OCI-M1 (cell line): ENCODE measurements around the gene PCP2.
"Not testable (repeated sequence)": the region's sequence is repeated elsewhere in the genome, so short reads cannot be mapped to it uniquely, and the experiment has no call there.

Experiments used
- DNase-seq: peaks from one replicate; lab custom pipeline; 2025; lab: John Stamatoyannopoulos, UW

PCP2 gene

DNA sequence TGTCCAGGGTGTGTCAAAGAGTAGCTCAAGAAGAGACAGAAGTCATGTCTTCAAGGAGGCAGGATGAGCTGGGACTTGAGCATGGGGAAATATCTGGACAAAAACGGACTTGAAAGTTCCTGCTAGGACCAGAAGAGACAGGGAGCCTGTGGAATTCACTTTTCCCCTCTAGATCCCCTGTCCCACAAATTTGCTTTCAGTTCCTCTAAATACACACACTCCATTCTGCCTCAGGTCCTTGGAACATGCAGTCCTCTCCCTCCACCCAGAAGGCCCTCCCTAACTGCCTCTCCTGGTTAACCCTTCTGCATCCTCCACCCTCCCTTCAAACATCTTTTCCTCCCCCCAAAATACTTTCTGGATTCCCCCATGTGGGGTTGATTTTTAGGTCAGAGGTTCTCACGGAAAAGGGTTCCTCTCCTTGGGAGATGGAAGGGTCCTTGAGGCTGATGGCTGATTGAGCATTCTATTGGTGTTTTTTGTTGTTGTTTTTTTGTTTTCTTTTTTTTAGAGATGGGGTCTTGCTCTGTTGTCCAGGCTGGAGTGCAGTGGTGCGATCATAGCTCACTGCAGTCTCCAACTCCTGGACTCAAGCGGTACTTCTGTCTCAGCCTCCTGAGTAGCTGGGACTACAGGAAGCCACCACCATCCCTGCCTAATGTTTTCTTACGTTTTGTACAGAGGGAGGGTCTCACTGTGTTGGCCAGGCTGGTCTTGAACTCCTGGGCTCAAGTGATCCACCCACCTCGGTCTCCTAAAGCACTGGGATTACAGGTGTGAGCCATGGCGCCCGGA is 28.4 kb upstream of the PCP2 start:
- DNase-seq, result no peak

DNA sequence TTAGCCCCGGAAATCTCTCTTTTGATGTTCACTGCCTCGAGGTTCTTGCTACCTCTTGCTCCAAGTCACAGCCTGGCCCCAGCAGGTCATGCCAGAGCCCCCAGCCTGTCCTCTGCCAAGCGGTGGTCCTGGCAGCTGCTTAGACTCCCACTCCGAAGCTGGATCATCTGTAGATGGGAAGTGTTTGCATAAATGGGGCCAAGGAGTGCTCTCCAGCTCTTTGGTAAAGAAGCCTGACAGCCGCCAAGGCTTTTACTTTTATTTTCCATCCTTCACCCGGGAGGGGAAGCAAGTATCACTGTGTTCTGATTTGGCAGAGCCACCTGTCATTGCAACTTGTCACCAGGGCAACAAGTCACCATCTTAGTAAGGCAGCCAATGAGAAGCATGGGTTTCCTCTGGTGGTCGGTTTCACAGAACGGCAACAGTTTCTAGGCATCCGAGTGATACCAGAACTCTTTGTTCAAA is 24.7 kb upstream of the PCP2 start:
- no peak for DNase-seq

DNA sequence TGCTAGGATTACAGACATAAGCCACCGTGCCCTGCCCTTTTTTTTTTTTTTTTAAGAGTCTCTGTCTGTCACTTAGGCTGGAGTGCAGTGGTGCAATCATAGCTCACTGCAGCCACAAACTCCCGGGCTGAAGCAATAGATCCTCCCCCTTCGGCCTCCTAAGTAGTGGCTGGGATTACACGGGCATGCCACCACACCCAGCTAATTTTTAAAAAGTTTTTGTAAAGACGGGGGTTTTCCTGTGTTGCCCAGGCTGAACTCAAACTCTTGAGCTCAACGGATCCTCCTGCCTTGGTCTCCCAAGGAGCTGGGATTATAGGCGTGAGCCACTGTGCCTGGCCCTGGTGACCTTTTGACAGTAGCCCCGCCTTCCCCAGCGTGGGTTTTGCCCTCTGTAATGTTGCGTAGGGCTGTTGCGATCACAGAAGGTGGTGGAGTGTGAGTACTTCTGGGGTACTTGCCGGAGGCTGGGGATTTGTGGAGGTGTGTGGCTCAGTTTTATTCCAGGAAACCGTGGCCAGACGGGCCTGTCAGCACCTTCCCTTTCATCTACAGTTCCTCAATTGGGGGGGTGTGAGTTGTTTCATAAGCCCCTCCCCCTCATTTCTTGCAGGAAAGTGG is 23.7 kb upstream of the PCP2 start:
- DNase-seq, result peak; percentile 46

DNA sequence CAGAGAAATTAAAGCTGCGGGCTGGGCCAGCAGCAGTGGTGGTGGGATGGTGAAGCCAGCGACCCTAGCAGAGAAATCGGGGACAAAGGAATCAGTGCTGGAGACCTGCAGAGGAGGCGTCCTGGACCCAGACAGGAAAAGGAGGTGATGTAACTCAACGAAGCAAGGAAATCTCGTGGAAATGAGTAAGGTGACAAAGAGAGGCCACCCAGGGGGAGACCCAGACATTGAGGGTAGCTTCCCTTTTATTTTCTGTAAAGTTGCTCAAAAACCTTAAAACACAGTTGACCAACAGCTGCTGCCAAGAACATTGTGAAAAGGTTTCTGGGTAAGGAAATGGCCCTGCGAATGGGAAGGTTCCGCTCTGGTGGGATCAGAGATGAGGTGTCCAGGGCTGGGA is 22.1 kb upstream of the PCP2 start:
- DNase-seq, result no peak

DNA sequence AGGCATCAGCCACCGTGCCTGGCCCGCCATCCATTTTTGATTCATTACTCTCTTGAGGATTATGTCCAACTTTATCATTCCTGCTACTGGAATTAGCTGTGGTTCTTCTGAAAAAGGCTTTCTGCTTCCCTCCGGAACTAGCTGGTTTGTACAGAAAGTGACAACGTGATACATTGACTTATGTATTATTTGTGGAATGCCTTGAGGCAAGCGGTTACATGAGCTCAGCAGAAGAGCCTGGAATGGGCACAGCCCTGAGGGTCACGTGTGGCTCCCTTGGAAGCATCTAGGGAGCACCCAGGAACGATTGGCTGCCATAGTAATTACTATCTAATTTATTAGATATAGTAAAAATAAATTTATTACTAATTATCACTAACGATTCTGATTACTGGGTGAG is 20.9 kb upstream of the PCP2 start:
- no peak for DNase-seq

DNA sequence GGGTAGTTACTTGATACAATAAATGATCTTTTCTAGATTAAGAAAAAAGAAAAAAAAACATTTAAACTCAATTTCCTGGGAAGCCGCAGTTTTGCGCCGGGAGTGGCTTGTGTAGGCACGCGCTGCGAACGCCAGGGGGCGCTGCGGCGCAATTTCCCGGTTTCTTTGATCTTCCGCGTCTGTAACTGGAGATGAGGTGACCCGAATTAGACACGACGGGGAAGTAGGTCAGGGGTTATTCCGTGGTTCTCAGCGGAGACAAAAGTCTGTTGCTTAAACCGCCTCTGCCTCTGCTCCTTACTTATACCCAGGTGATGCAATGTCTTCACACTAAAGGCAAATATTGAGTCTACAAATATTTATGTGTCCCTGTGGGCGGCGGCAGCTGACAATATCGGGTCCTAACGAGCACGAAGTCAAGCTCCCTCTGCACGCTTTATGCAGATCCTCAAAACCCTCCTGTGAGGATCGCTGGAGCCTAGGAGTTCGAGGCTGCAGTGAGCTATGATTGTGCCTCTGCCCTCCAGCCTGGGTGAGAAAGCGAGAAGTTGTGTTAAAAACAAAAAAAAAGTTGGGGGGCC is 18.6 kb upstream of the PCP2 start:
- DNase-seq, result peak; percentile 89

DNA sequence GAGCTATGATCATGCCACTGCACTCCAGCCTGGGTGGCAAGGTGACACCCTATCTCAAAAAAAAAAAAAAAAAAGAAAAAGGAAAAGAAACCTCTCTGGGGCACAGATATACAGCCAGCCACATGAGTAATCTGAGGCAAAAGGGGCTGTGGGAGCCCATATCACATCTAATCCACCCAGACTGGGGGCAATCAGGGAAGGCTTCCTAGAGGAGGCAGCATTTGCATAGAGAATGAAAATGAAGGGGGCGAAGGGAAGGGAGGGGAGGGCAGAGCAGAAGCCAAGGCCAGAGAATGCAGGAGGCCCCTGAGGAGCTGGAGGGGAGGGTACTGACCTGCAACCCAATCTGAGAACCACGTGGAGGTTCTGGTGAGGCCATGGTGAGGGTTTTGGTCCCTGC is 16.6 kb upstream of the PCP2 start:
- DNase-seq, result no peak

DNA sequence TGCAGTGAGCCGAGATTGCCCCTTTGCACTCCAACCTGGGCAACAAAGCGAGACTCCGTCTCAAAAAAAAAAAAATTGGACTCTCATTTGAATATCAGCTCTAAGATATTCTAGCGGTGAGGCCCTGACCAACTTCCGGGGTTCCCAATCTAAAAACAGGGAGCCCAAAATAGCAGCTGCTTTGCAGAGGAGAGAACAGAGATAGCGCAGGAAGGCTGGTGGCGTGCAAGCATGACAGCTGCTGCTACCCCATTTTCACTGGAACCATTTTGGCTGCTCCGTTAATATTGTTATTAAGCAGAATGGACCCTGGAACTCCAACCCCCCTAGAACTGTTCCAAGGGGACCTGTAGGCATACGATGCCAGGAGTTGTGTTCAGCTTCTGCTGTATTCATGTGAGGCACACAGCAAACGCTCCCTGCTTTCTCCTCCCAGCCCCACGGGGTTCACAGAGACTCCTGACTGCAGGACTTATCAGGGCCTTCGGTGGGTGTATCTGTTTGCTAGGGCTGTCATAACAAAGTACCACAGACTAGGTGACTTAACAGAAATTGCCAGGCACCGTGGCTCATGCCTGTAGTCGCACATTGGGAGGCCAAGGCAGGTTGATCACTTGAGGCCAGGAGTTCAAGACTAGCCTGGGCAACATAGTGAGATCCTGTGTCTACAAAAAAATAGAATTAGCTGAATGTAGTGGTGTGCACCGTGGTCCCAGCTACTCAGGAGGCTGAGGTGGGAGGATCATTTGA is 14.9 kb upstream of the PCP2 start:
- DNase-seq, result no peak

DNA sequence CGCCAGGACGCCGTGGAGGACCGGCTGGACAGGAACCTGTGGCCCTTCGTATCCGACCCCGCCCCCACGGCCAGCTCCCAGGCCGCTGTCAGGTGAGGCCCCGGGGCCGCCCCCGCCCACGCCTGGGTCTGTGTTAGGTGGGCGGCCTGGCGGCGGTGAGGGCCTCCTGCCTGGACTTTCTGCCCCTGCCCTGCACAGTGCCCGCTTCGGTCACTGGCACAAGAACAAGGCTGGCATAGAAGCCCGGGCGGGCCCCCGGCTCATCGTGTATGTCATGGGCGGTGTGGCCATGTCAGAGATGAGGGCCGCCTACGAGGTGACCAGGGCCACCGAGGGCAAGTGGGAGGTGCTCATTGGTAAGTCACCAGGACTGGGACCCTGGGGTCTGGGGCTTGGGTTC is 13.6 kb upstream of the PCP2 start:
- DNase-seq, result no peak

DNA sequence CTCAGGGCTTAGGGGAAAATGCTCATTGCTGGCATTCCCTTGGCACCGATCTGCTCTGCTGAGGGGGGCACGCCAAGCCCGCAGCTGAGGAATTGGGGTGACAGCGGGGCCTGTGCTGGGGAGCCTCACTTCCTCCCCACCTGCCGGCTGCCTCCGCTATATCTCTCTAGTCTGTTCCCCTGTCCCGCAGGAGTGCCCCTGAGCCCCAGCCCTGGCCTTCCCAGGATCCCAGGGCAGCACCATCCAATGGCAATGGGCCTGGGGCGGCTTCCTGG is 12.8 kb upstream of the PCP2 start:
- no peak for DNase-seq

DNA sequence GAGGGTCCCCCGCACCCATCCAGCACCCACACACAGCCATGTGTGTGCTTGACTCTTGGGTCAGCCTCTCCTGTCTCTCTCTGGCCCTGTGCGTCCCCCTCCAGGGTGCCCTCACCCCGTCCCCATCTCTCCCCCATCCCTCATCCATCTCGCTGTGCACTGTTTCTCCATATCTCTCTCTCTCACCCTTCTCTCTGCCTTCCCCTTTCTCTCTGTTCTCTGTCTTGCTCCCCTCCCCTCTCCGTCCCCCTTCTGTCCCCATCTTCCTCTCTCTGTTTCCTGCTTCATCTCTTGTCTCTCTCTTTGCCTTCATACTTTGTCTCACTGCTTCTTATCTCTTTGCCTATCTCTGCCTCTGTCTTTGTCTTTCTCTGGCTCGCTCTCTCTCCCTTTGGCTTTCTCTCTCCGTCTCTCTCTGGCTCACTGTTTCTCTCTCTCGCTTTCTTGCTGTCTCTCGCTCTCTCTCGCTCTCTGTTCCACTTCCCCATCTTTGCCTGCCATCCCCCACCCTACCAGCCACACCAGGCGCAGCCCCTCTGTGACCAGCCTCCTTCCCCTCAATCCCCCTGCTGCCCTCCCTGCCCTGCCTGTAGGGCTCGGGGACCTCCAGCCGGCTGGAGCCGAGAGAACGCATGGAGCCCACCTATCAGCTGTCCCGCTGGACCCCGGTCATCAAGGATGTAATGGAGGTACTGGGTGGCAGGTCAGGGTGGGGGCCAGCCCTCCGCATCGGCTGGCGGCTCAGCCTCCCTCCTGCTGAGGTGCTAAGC is 12.3 kb upstream of the PCP2 start:
- no peak for DNase-seq

DNA sequence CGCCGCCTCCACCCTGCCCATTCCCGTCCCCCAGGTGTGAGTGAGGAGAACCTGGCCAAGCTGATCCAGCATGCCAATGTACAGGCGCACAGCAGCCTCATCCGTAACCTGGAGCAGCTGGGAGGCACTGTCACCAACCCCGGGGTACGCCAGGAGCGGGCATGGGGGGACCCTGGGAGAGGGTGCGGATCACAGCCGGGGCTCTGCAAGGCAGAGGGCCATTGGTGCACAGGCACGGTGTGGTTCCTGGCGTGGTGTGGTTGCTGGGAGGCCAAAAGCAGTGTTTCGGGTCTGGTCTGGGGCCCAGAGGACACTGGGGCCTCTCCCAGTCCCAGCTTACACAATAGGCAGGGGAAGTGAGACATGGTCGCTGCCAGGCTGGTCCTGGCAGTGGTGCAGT is 11.6 kb upstream of the PCP2 start:
- no peak for DNase-seq

DNA sequence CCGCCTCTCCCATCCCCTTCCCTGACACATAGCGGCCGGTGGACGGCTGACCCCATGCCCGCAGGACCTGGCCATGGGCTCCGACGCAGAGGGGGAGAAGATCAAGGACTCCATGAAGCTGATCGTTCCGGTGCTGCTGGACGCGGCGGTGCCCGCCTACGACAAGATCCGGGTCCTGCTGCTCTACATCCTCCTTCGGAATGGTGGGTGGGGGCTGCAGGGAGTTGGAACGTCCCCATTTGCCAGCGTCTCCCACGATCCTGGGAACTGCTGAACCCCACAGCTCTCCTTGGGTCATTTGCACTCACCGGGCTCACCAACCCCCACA is 11.0 kb upstream of the PCP2 start:
- no peak for DNase-seq

DNA sequence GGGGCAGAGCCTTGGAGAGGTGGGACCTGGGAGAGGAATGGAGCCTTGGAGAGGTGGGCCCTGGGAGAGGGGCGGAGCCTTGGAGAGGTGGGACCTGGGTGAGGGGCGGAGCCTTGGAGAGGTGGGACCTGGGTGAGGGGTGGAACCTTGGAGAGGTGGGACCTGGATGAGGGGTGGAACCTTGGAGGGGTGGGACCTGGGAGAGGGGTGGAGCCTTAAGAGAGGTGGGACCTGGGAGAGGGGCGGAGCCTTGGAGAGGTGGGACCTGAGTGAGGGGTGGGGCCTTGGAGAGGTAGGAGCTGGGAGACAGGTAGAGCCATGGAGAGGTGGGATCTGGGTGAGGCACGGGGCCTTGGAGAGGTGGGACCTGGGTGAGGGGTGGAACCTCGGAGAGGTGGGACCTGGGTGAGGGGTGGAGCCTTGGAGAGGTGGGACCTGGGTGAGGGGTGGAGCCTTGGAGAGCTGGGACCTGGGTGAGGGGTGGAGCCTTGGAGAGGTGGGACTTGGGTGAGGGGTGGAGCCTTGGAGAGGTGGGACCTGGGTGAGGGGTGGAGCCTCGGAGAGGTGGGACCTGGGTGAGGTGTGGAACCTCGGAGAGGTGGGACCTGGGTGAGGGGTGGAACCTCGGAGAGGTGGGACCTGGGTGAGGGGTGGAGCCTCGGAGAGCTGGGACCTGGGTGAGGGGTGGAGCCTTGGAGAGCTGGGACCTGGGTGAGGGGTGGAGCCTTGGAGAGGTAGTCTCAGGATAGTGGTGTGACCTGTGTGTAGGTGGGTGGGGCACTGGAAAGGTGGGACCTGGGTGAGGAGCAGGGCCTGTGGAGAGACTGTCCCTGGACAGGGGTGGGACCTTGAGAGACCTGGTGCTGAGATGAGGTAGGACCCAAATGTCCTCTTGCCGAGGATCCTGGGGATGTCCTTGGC is 10.4 kb upstream of the PCP2 start:
- DNase-seq, result not testable (repeated sequence)

DNA sequence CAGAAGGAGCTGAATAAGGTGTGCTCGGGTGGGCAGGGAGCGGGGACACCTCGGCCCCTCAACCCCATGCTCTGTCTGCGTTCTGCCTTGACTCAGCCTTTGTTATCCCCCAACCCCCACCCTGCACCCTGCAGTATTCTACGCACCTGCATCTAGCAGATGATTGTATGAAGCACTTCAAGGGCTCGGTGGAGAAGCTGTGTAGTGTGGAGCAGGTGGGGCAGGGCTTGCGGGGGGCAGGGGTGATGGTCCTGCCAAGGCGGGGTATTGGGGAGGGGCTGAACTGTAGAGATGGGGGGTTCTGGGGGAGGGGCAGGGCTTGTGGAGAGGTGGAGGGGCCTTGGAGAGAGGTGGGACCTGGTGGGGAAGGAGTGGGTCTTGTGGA is 9.5 kb upstream of the PCP2 start:
- DNase-seq, result no peak

DNA sequence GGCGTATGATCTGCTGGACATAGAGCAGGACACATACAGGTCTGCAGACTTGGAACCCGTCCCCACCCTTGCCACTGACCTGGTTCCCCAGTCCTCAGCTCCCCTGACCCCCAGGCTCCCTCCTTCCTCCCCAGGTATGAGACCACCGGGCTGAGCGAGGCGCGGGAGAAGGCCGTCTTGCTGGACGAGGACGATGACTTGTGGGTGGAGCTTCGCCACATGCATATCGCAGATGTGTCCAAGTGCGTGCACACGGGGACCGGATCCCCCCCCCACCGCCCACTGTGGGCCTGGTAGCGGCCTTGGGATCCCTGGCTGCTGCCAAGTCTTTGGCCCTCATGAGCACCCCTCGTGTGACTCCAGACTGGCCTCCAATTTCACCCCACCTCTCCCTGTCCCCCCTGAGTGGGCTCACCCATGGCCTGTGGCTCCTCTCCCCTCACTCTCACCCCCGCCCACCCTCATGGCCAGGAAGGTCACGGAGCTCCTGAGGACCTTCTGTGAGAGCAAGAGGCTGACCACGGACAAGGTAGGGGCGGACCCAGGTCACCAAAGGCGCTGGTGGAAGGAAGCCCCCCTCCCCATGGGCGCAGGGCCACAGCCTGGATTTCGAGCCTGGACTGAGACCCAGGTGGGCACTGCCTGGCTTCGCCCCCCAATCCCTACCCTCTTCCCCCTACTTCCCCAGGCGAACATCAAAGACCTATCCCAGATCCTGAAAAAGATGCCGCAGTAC is 8.9 kb upstream of the PCP2 start:
- DNase-seq, result no peak

DNA sequence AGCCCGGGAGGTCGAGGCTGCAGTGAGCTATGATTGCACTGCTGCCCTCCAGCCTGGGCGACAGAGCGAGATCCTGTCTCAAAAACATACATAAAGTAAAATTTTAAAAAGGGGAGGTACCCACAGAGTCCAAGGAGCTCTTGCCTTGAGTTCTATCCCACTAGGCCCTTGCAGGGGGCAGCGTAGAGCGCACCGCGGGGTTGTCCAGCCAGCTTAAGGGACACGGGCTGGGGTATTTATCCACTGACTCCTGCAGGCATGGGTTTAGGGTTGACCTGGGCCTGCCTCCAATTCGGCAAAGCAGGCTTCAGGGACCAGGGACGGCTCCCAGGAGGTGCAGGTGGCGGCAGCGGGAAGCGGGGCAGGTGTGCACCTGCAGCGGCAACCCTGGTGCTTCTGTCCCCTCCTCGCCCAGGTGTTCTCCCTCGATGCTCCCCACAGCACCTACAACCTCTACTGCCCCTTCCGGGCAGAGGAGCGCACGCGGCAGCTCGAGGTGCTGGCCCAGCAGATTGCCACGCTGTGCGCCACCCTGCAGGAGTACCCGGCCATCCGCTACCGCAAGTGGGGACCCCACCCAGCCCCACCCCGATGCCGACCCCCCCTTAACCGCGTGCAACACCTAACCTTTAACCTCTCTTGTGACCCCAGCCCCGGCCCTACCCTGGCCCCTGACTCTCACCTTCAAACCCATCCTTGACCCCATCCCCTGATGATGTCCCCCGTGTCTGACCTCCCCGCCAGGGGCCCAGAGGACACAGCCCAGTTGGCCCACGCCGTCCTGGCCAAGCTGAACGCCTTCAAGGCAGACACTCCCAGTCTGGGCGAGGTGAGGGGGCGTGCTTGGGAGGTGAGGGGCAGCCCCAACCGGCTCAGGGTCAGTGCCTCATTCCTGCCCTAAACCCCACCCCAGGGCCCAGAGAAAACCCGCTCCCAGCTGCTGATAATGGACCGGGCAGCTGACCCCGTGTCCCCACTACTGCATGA is 8.1 kb upstream of the PCP2 start:
- DNase-seq, result no peak

DNA sequence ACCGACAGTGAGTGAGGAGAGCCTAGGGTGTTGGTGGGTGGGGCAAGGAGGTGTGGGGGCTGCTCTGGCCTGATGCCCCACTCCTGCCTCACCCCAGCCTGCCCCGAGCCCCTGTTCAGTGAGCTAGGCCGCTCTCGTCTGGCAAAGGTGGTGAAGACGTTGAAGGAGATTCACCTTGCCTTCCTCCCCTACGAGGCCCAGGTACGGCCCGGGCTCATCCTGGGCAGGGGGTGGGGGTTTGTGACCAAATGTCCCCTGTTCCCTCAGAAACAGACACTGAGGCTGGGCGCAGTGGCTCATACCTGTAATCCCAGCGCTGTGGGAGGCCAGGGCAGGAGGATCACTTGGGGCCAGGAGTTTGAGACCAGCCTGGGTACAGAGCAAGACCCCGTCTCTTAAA is 7.3 kb upstream of the PCP2 start:
- no peak for DNase-seq

DNA sequence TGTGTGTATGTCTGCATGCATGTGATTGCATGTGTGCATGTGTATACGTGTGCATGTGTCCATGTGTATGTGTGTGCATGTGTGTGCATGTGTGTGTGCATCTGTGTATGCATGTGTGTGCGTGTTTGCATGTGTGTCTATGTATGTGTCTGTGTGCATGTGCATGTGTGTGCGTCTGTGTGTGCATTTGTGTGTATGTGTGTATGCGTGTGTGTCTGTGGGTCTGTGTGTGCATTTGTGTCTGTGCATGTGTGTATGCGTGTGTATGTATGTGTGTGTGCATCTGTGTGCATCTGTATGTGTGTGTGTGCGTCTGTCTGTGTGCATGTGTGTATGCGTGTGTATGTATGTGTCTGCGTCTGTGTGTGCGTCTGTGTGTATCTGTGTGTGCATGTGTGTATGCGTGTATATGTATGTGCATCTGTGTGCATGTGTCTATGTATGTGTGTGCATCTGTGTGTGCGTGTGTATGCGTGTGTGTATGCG is 6.4 kb upstream of the PCP2 start:
- DNase-seq, result no peak
